Neural cell (in vitro differentiated cells): Measurements from ENCODE around the gene WSB1. TPM values are rescaled to one million over a fixed set of nuclear protein-coding genes. Genes with fewer than 3 reads are reported as not detected.

Source experiments
- H2AFZ ChIP-seq: fragments of 200-600, 300-800 bp; sonication (generic), shearing (Covaris generic); 2 replicates; pipeline ENCODE4 v1.6.0; 2014; ENCODE audit warnings: low read depth, mild to moderate bottlenecking, antibody characterized with exemption, low read length, moderate library complexity
- H3F3A ChIP-seq: fragments of 200-600 bp; shearing (Covaris generic); 2 replicates; pipeline ENCODE4 v1.6.1; 2016; ENCODE audit warnings: mild to moderate bottlenecking, moderate library complexity, mixed read lengths, antibody characterized with exemption, low read length; ENCODE audit not compliant: insufficient read depth, poor library complexity, severe bottlenecking
- H3K27ac ChIP-seq: fragments of 200-600, 300-800 bp; sonication (generic), shearing (Covaris generic); 2 replicates; pipeline ENCODE4 v1.5.1; 2014; ENCODE audit warnings: mild to moderate bottlenecking, low read length, moderate library complexity
- H3K27me3 ChIP-seq: fragments of 300-800, 200-600 bp; sonication (generic), shearing (Covaris generic); 2 replicates; pipeline ENCODE4 v1.6.0; 2014; ENCODE audit warnings: mild to moderate bottlenecking, low read depth, low read length, moderate library complexity; ENCODE audit not compliant: insufficient read depth
- H3K36me3 ChIP-seq: fragments of 300-800, 200-600 bp; sonication (generic), shearing (Covaris generic); 2 replicates; pipeline ENCODE4 v1.5.1; 2014; ENCODE audit warnings: mild to moderate bottlenecking, antibody characterized with exemption, low read length, moderate library complexity; ENCODE audit not compliant: insufficient read depth
- H3K4me2 ChIP-seq: fragments of 300-800, 200-600 bp; sonication (generic), shearing (Covaris generic); 2 replicates; pipeline ENCODE4 v1.6.0; 2014; ENCODE audit warnings: mild to moderate bottlenecking, low read length
- H3K4me3 ChIP-seq: fragments of 300-800, 200-600 bp; sonication (generic), shearing (Covaris generic); 2 replicates; pipeline ENCODE4 v1.5.1; 2014; ENCODE audit warnings: mild to moderate bottlenecking, low read length, moderate library complexity
- H3K79me2 ChIP-seq: fragments of 200-600 bp; shearing (Covaris generic); replicated peaks from 2 replicates; pipeline ENCODE4 v1.6.0; 2014; ENCODE audit warnings: mild to moderate bottlenecking, low read length, moderate library complexity; ENCODE audit not compliant: insufficient read depth
- H3K9ac ChIP-seq: fragments of 300-800, 200-600 bp; sonication (generic), shearing (Covaris generic); 2 replicates; pipeline ENCODE4 v1.6.1; 2016; ENCODE audit warnings: mild to moderate bottlenecking, low read length, mixed read lengths
- H3K9me2 ChIP-seq: fragments of 200-600 bp; shearing (Covaris generic); 2 replicates; pipeline ENCODE4 v1.6.1; 2016; ENCODE audit warnings: mild to moderate bottlenecking, low read length, mixed read lengths; ENCODE audit not compliant: insufficient read depth
- H3K9me3 ChIP-seq: fragments of 200-600, 300-800 bp; sonication (generic), shearing (Covaris generic); 2 replicates; pipeline ENCODE4 v1.6.1; 2016; ENCODE audit warnings: mild to moderate bottlenecking, mixed run types, low read length, moderate library complexity, mixed read lengths
- H4K20me1 ChIP-seq: fragments of 200-600 bp; shearing (Covaris generic); 2 replicates; pipeline ENCODE4 v1.6.1; 2016; ENCODE audit warnings: mild to moderate bottlenecking, mixed run types; ENCODE audit not compliant: insufficient read depth
- EP300 ChIP-seq: fragments of 450-650 bp; conservative IDR thresholded peaks from 2 replicates; pipeline ENCODE4 v1.6.1; 2014; ENCODE audit warnings: antibody characterized with exemption, mild to moderate bottlenecking, moderate library complexity; ENCODE audit not compliant: poor library complexity, severe bottlenecking
- EZH2 ChIP-seq: fragments of 200-600, 300-800 bp; shearing (Covaris generic), sonication (generic); IDR thresholded peaks from 2 replicates; pipeline ENCODE4 v1.6.1; 2014; ENCODE audit warnings: antibody characterized with exemption, low read length, borderline replicate concordance, mild to moderate bottlenecking; ENCODE audit not compliant: insufficient read depth, poor library complexity, severe bottlenecking
- MXI1 ChIP-seq: fragments of 450-650 bp; conservative IDR thresholded peaks from 2 replicates; pipeline ENCODE4 v1.6.1; 2014; ENCODE audit warnings: antibody characterized with exemption, mild to moderate bottlenecking; ENCODE audit not compliant: poor library complexity, severe bottlenecking
- POLR2AphosphoS5 ChIP-seq: IDR thresholded peaks from 2 replicates; pipeline ENCODE4 v1.6.1; 2012
- RAD21 ChIP-seq: fragments of 450-650 bp; conservative IDR thresholded peaks from 2 replicates; pipeline ENCODE4 v1.6.1; 2014; ENCODE audit warnings: antibody characterized with exemption, mild to moderate bottlenecking, moderate library complexity
- SMC3 ChIP-seq: fragments of 450-650 bp; conservative IDR thresholded peaks from 2 replicates; pipeline ENCODE4 v1.6.1; 2014; ENCODE audit warnings: antibody characterized with exemption, mild to moderate bottlenecking, moderate library complexity; ENCODE audit not compliant: poor library complexity
- TAF1 ChIP-seq: IDR thresholded peaks from 2 replicates; pipeline ENCODE4 v1.6.1; 2012; ENCODE audit warnings: low read depth
- polyA plus RNA-seq: library from polyadenylated mRNA; depleted of rRNA; stranded (reverse); fragments of >200 nt; gene quantifications from 2 replicates; pipeline ENCODE4 v1.2.3, GENCODE V29; 2014
- TF ChIP-seq, protein P1 (sequence below): IDR thresholded peaks from 2 replicates; pipeline ENCODE4 v1.6.1; 2012; ENCODE audit warnings: borderline replicate concordance
- TF ChIP-seq, protein P2 (sequence below): fragments of 450-650 bp; IDR thresholded peaks from 2 replicates; pipeline ENCODE4 v1.5.1; 2014; ENCODE audit warnings: antibody characterized with exemption, mild to moderate bottlenecking, moderate library complexity; ENCODE audit not compliant: poor library complexity, severe bottlenecking

Gene WSB1
- polyA plus RNA-seq, 1 donor from 2014 or later, result 1,828 TPM

DNA sequence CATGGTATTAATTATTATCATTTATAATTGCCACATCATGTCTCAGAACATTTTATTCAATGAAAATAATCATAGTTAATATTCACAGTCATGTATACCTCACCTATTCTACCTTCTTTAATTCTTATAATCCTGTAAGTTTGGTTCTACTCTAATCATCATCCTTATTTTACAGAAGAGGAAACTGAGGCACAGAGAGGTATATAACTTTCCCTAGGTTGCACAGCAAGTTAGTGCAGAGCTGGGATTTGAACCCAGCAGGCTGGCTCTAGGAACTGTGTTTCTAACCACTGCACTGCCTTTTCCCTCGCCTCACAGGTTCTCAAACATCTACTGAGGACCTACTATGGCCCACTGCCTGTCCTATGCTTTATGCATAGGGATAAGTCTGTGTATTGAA is 32.7 kb downstream of the WSB1 start:
- Histone ChIP-seq H2AFZ (no peak overlapping the region), H3K9me2 (no peaks in the 10 kb centered on the region), H4K20me1 (no peaks in the 10 kb centered on the region), H3K27me3 (no peaks in the 10 kb centered on the region), H3K79me2 (no peaks in the 10 kb centered on the region), H3F3A (no peaks in the 10 kb centered on the region), H3K9ac (no peak overlapping the region), H3K4me2 (no peak overlapping the region), H3K9me3 (no peaks in the 10 kb centered on the region), H3K4me3 (no peak overlapping the region), H3K27ac (no peak overlapping the region), H3K36me3 (no peaks in the 10 kb centered on the region)
- TF ChIP-seq POLR2AphosphoS5, result no peak
- no peak for TF ChIP-seq RAD21
- TF ChIP-seq EZH2, result no peak
- TF ChIP-seq SMC3, result no peak
- no peak for TF ChIP-seq EP300
- TF ChIP-seq, protein P1, sequence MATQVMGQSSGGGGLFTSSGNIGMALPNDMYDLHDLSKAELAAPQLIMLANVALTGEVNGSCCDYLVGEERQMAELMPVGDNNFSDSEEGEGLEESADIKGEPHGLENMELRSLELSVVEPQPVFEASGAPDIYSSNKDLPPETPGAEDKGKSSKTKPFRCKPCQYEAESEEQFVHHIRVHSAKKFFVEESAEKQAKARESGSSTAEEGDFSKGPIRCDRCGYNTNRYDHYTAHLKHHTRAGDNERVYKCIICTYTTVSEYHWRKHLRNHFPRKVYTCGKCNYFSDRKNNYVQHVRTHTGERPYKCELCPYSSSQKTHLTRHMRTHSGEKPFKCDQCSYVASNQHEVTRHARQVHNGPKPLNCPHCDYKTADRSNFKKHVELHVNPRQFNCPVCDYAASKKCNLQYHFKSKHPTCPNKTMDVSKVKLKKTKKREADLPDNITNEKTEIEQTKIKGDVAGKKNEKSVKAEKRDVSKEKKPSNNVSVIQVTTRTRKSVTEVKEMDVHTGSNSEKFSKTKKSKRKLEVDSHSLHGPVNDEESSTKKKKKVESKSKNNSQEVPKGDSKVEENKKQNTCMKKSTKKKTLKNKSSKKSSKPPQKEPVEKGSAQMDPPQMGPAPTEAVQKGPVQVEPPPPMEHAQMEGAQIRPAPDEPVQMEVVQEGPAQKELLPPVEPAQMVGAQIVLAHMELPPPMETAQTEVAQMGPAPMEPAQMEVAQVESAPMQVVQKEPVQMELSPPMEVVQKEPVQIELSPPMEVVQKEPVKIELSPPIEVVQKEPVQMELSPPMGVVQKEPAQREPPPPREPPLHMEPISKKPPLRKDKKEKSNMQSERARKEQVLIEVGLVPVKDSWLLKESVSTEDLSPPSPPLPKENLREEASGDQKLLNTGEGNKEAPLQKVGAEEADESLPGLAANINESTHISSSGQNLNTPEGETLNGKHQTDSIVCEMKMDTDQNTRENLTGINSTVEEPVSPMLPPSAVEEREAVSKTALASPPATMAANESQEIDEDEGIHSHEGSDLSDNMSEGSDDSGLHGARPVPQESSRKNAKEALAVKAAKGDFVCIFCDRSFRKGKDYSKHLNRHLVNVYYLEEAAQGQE, result no peak
- TF ChIP-seq TAF1, result no peak
- TF ChIP-seq, protein P2, sequence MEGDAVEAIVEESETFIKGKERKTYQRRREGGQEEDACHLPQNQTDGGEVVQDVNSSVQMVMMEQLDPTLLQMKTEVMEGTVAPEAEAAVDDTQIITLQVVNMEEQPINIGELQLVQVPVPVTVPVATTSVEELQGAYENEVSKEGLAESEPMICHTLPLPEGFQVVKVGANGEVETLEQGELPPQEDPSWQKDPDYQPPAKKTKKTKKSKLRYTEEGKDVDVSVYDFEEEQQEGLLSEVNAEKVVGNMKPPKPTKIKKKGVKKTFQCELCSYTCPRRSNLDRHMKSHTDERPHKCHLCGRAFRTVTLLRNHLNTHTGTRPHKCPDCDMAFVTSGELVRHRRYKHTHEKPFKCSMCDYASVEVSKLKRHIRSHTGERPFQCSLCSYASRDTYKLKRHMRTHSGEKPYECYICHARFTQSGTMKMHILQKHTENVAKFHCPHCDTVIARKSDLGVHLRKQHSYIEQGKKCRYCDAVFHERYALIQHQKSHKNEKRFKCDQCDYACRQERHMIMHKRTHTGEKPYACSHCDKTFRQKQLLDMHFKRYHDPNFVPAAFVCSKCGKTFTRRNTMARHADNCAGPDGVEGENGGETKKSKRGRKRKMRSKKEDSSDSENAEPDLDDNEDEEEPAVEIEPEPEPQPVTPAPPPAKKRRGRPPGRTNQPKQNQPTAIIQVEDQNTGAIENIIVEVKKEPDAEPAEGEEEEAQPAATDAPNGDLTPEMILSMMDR, result no peak
- no peak for TF ChIP-seq MXI1

DNA sequence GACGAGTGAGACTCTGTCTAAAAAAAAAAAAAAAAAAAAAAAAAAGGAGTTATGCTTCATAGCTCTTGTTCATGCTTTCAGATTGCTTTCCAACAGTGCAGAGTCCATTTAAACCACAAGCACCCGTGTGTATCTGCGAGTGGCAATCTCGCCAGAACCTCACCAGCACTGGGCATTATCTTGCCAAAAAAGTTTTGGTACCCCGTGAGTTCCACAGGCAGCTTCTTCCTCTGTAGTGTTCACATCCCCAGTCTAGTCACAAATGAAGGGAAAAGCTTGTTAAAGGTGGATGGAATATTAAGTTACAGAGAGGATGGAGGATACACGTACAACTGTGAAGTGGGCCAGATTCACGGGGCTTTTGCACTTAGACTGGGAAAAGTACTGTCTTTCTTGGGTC is 33.5 kb downstream of the WSB1 start:
- H3K27me3 ChIP-seq, result no peaks in the 10 kb centered on the region
- no peaks in the 10 kb centered on the region for H3K36me3 ChIP-seq
- no peaks in the 10 kb centered on the region for H3K9me2 ChIP-seq
- H3K9me3 ChIP-seq, result no peaks in the 10 kb centered on the region
- H3K4me3 ChIP-seq, result no peak overlapping the region
- no peak overlapping the region for H2AFZ ChIP-seq
- H3K4me2 ChIP-seq, result no peak overlapping the region
- H4K20me1 ChIP-seq, result no peaks in the 10 kb centered on the region
- H3K27ac ChIP-seq, result no peak overlapping the region
- H3K9ac ChIP-seq, result no peak overlapping the region
- TF ChIP-seq EZH2 (no peak), MXI1 (no peak), RAD21 (no peak), SMC3 (no peak), EP300 (no peak), POLR2AphosphoS5 (no peak), TAF1 (no peak)
- TF ChIP-seq, protein P2, result no peak
- TF ChIP-seq, protein P1, result no peak
- H3K79me2 ChIP-seq, result no peaks in the 10 kb centered on the region
- no peaks in the 10 kb centered on the region for H3F3A ChIP-seq
